Measurements from ENCODE around the gene LONP2.

Gene LONP2

DNA sequence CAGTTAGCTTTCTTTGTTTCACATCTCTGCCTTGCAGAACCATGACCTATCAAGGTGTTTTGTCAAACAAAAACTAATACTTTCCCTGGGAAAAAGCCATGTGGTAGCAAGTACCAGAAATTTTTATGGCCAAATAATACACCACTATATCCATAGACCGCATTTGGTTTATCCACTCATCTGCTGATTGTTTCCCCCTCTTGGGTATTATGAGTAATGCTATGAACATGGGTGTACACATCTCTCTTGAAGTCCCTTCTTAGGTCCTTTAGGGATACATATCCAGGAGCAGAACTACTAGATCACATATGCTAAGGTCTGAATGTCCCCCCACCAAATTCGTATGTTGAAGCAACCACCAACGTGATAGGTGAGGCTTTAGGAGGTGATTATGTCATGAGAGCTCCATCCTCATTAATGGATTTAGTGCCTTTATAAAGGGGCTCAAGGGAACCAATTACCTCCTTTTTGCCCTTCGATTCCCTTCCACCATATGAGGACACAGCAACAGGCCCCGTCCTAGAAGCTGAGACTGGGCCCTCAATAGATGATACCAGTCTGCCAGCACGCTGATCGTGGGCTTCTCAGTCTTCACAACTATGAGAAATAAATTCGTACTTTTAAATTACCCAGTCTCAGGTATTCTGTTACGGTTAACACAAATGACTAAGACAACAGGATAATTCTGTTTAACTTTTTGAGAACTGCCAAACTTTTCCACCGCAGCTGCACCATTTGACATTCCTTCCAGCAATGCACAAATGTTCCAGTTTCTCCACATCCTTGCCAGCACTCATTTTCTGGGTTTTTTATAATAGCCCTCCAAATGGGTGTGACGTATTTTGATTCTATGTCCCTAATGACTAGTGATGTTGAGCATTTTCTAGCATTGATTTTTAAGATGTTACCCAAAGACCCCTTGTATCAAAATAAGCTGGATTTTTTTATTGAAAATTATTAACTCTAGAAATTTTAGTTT, 111.1 kb downstream of the LONP2 start:
- no peak overlapping the region for H3K4me3 ChIP-seq (replicated peaks in 1 of 2; ENCODE audit: low read depth in 2 of 2, low read length in 2 of 2)
- peak in 1 of 2 donors; percentile 47 for DNase-seq (ENCODE audit: low read depth in 2 of 2)
- TF ChIP-seq, protein P1, sequence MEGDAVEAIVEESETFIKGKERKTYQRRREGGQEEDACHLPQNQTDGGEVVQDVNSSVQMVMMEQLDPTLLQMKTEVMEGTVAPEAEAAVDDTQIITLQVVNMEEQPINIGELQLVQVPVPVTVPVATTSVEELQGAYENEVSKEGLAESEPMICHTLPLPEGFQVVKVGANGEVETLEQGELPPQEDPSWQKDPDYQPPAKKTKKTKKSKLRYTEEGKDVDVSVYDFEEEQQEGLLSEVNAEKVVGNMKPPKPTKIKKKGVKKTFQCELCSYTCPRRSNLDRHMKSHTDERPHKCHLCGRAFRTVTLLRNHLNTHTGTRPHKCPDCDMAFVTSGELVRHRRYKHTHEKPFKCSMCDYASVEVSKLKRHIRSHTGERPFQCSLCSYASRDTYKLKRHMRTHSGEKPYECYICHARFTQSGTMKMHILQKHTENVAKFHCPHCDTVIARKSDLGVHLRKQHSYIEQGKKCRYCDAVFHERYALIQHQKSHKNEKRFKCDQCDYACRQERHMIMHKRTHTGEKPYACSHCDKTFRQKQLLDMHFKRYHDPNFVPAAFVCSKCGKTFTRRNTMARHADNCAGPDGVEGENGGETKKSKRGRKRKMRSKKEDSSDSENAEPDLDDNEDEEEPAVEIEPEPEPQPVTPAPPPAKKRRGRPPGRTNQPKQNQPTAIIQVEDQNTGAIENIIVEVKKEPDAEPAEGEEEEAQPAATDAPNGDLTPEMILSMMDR (IDR thresholded peaks at IDR 0.05; ENCODE audit: low read depth, low read length), result no peak

DNA sequence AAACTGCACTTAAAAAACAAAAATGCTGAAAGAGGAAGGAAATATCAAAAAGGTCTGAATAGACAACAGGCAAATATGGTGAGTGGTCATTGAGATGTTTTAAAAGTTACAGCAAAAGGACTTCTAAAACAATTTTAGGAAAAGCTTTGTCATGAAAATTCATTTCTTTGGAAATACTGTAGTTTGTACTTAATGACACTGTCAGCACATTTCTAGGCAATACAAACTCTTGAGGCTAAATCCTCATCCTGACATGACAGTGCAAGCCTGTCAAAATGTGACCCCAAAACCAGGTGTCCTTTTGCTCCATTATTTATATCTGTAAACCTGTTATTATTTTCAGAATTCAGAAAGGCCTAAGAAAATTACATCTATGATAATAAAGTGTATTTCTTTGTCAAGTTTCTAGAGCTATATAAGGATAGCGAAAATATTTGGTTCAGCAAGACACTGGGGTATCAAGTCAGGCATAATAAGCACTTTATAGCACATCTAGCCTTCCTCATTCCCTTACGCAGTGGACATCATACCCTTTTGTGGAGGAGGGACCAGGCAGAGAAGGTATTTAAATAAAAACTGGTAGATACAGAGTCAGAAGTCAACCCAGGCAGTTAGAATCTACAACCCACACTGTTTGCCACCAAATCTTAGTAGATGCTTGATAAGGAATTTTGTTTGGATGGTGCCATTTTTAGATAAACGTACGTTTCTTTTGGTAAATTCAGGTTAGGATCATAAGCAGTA, 112.7 kb downstream of the LONP2 start:
- H3K4me3 ChIP-seq (replicated peaks in 1 of 2; ENCODE audit: low read depth in 2 of 2, low read length in 2 of 2), result no peak overlapping the region
- no peak for DNase-seq (ENCODE audit: low read depth in 2 of 2)
- TF ChIP-seq, protein P1 (IDR thresholded peaks at IDR 0.05; ENCODE audit: low read depth, low read length), result no peak

DNA sequence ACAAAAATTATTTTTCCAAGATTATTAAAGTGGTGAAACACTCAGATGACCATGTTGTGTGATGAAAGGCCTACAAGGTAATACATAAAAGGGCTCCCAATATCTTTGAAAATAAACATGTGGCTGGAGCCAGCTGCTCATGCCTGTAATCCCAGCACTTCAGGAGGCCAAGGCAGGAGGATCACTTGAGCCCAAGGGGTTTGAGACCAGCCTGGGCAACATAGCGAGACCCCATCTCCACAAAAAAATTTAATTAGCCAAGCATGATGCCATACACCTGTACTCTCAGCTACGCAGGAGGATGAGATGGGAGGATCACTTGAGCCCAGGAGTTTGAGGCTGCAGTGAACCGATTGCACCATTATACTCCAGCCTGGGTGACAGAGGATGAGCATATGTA, 114.3 kb downstream of the LONP2 start:
- no peak for DNase-seq (ENCODE audit: low read depth in 2 of 2)
- TF ChIP-seq, protein P1 (IDR thresholded peaks at IDR 0.05; ENCODE audit: low read depth, low read length), result no peak
- no peak overlapping the region for H3K4me3 ChIP-seq (replicated peaks in 1 of 2; ENCODE audit: low read depth in 2 of 2, low read length in 2 of 2)

DNA sequence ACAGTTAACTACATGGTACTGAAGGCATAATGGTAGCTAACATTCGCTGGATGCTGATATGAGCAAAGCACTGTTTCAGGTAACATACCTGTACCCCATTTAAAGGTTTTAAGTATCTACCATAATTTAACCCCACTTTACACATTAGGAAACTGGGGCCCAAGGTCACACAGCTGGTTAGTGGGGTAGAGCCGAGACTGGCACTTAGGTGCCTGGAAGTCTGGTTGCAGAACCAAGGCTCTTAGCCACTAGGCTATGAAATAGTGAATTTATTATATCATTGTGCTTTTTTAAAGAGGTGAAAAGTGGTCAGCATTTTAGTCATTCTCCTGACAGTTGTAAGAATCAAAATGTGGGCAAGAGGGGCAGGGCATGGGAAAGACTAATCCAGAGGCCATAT, 115.9 kb downstream of the LONP2 start:
- TF ChIP-seq, protein P1 (IDR thresholded peaks at IDR 0.05; ENCODE audit: low read depth, low read length), result no peak
- no peak for DNase-seq (ENCODE audit: low read depth in 2 of 2)
- H3K4me3 ChIP-seq (replicated peaks in 1 of 2; ENCODE audit: low read depth in 2 of 2, low read length in 2 of 2), result no peak overlapping the region

DNA sequence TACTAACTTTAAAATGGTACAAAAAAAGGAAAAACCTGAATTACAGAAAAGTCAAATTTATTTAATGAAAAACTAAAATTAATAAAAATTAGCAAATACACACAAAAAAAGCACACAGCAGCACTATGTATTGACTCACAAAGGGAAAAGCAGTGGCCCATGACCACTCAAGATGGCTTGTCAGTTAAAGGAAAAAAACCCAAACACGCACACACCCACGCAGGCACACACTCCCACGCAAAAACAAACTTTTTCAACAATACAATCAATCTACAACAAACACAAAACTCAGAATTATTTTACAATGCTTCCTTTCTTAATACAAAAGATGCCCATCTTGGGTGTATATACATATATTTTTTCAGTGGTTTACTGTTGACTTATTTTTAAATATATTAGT, 116.9 kb downstream of the LONP2 start:
- TF ChIP-seq, protein P1 (IDR thresholded peaks at IDR 0.05; ENCODE audit: low read depth, low read length), result no peak
- H3K4me3 ChIP-seq (replicated peaks in 1 of 2; ENCODE audit: low read depth in 2 of 2, low read length in 2 of 2), result no peak overlapping the region
- DNase-seq (ENCODE audit: low read depth in 2 of 2), result no peak

DNA sequence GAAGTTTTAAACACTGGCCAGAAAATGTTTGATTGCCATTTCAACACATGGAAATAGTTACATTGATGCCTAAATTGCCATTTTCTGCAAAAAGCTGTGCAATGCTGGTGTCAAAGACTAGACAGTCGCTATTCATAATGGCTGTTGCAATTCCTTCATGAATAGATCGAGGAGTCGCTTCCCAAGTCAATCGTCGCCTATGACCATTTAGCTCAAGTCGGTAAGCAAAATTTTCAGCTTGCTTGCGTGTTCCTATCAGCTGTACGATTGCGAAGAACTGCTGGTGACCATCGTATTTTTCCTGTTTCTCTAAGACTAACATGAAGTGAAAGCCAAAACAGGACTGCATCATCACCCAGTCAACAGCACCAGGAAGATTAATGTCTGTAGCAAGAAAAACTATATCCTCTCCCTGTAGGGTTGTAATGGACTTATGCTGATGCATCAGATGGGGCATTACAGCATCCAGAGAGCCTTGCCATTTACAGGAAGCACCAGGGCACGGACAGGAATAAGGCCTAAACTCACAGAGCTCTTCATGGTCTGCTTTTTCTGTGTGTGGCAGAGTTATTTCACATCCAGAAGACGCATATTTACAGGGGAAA, 117.5 kb downstream of the LONP2 start:
- TF ChIP-seq, protein P1 (IDR thresholded peaks at IDR 0.05; ENCODE audit: low read depth, low read length), result no peak
- no peak overlapping the region for H3K4me3 ChIP-seq (replicated peaks in 1 of 2; ENCODE audit: low read depth in 2 of 2, low read length in 2 of 2)
- no peak for DNase-seq (ENCODE audit: low read depth in 2 of 2)

All from cardiac fibroblast (primary cell).